ENCODE measurements around the gene MARCHF2. TPM values are rescaled to one million over a fixed set of nuclear protein-coding genes. Genes with fewer than 3 reads are reported as not detected.
A peak's percentile ranks its signal among the peaks of the same experiment; 100 is the strongest.

MARCHF2 gene
- total RNA-seq, 1 experiment from 2014 or later: 20.2 TPM

- H3K27ac Mint-ChIP-seq: peak overlapping the region; percentile 97
- H3K9me3 Mint-ChIP-seq: no peaks in the 10 kb centered on the region
- no peak for ATAC-seq
- POLR2A ChIA-PET: interaction anchor here (0.6 to 0.8 kb wide), 3 partner anchors 22 to 135 kb away, joined by 3 to 6 read pairs (median 3); no protein-coding TSS in a partner anchor
- DNase-seq (ENCODE audit: low spot score): peak; percentile 50
- peaks cover 57% of the 10 kb centered on the region for H3K4me1 Mint-ChIP-seq
- no peaks in the 10 kb centered on the region for H3K27me3 Mint-ChIP-seq (ENCODE audit: low read depth)
- TF ChIP-seq FOXJ3 (CRISPR knock-in tag; IDR thresholded peaks at IDR 0.05; ENCODE audit: borderline replicate concordance) (no peak), ZBTB43 (CRISPR knock-in tag; IDR thresholded peaks at IDR 0.05) (no peak), AR (CRISPR knock-in tag; IDR thresholded peaks at IDR 0.05) (no peak), ZNF263 (CRISPR knock-in tag; IDR thresholded peaks at IDR 0.05; ENCODE audit: low read depth) (no peak), E2F5 (CRISPR knock-in tag; IDR thresholded peaks at IDR 0.05) (0 out of 2 replicates have a peak, but pooled peaks have one; percentile 6), NR1H2 (CRISPR knock-in tag; IDR thresholded peaks at IDR 0.05) (0 out of 2 replicates have a peak, but pooled peaks have one; percentile 13), ARID4B (CRISPR knock-in tag; IDR thresholded peaks at IDR 0.05; ENCODE audit: borderline replicate concordance) (no peak), FOXP4 (CRISPR knock-in tag; IDR thresholded peaks at IDR 0.05) (0 out of 2 replicates have a peak, but pooled peaks have one; percentile 9), RELA (CRISPR knock-in tag; IDR thresholded peaks at IDR 0.05; ENCODE audit: borderline replicate concordance) (peak; percentile 49; the same call in 1 of the 2 replicates), CBFB (CRISPR knock-in tag; IDR thresholded peaks at IDR 0.05; ENCODE audit: low read depth) (no peak), HMGXB4 (CRISPR knock-in tag; IDR thresholded peaks at IDR 0.05) (0 out of 2 replicates have a peak, but pooled peaks have one; percentile 7), ZNF281 (CRISPR knock-in tag; IDR thresholded peaks at IDR 0.05) (0 out of 2 replicates have a peak, but pooled peaks have one; percentile 17), ETV6 (CRISPR knock-in tag; IDR thresholded peaks at IDR 0.05) (0 out of 2 replicates have a peak, but pooled peaks have one; percentile 2), ATF2 (CRISPR knock-in tag; IDR thresholded peaks at IDR 0.05; ENCODE audit: borderline replicate concordance, low read depth) (no peak), NR2C2 (CRISPR knock-in tag; IDR thresholded peaks at IDR 0.05) (0 out of 2 replicates have a peak, but pooled peaks have one; percentile 16), RORB (CRISPR knock-in tag; IDR thresholded peaks at IDR 0.05) (no peak), ZNF121 (CRISPR knock-in tag; IDR thresholded peaks at IDR 0.05) (no peak)
- H3K4me3 Mint-ChIP-seq: peak overlapping the region; percentile 84
- CTCF ChIA-PET: interaction anchor here (1.0 to 4.9 kb wide), 3 partner anchors 32 to 110 kb away, joined by 3 to 38 read pairs (median 27); partner anchors contain the start of gene MARCHF2
- peaks cover 17% of the 10 kb centered on the region for H3K36me3 Mint-ChIP-seq
Observed at GRCh38 chr19:8445488-8446001, 32.4 kb downstream of the MARCHF2 start.

Data from WTC11 (cell line).